Measurements from ENCODE around the gene SNX11. TPM values are rescaled to one million over a fixed set of nuclear protein-coding genes. Genes with fewer than 3 reads are reported as not detected.

The SNX11 gene
- total RNA-seq, 1 experiment from 2014 or later, result 40.7 TPM

DNA sequence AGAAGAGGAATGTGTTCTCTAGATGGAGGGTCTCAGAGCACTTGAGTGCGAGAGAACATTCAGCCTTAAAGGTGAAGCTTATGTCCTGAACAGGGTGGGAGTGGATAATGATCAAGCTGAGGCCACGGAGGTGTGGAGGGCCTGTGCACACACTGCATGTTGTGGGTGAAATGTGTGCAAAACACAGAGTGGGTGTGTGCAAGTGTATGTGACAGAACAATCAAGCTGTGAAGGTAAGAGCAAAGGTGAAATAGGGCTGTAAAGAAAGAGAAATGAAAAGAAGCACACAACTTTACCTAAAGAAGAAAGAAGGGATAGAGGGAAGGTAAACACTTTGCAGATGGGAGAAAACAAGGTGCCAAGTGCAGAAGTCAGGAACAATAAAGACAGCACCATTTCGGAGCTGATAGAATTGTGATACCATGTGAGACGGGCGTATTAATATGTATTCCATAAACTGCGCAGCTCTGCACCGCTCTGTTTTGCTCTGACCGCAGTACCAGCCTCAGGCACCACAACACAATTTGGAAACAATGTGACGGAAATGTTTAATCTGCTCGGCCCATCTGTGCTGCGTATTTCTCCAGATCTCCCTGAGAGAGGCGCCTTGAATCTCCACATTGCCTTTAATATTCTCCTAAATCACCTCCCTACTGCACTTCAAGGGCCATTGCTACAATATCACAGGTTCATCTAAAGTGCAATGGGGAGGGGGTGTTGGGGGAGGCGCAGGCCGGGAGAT lies 40.6 kb downstream of the SNX11 start:
- Mint-ChIP-seq H3K4me1 (ENCODE audit: low read depth, unreplicated experiment) (no peaks in the 10 kb centered on the region), H3K4me3 (ENCODE audit: unreplicated experiment) (no peak overlapping the region), H3K27ac (ENCODE audit: unreplicated experiment) (no peak overlapping the region), H3K36me3 (ENCODE audit: insufficient read depth, unreplicated experiment) (no peaks in the 10 kb centered on the region), H3K9me3 (ENCODE audit: unreplicated experiment) (no peaks in the 10 kb centered on the region), H3K27me3 (ENCODE audit: insufficient read depth, unreplicated experiment) (peaks cover 26% of the 10 kb centered on the region)
- no peaks in the 10 kb centered on the region for H3K4me1 ChIP-seq
- ChIA-PET CTCF (interaction anchor here (0.6 kb wide), 1 partner anchor 15 kb away, joined by 4 read pairs; no protein-coding TSS in a partner anchor), POLR2A (no interaction called here)
- TF ChIP-seq, protein P1, sequence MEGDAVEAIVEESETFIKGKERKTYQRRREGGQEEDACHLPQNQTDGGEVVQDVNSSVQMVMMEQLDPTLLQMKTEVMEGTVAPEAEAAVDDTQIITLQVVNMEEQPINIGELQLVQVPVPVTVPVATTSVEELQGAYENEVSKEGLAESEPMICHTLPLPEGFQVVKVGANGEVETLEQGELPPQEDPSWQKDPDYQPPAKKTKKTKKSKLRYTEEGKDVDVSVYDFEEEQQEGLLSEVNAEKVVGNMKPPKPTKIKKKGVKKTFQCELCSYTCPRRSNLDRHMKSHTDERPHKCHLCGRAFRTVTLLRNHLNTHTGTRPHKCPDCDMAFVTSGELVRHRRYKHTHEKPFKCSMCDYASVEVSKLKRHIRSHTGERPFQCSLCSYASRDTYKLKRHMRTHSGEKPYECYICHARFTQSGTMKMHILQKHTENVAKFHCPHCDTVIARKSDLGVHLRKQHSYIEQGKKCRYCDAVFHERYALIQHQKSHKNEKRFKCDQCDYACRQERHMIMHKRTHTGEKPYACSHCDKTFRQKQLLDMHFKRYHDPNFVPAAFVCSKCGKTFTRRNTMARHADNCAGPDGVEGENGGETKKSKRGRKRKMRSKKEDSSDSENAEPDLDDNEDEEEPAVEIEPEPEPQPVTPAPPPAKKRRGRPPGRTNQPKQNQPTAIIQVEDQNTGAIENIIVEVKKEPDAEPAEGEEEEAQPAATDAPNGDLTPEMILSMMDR (IDR thresholded peaks at IDR 0.05; ENCODE audit: insufficient read depth in 1 of 2, low read depth in 1 of 2, low read length in 1 of 2, severe bottlenecking in 1 of 2, unreplicated experiment in 1 of 2), result no peak
- no peak overlapping the region for H3K4me3 ChIP-seq (ENCODE audit: low read depth, low read length)
- peaks cover 2% of the 10 kb centered on the region; the same call in 1 of the 2 replicates for H3K27me3 ChIP-seq (replicated peaks; ENCODE audit: control insufficient read depth, insufficient read depth, low read length)
- H3K36me3 ChIP-seq (ENCODE audit: control insufficient read depth, insufficient read depth, low read length), result no peaks in the 10 kb centered on the region
- BruUV-seq (replicated peaks), result no TSS peak
- intact Hi-C loops (cut with micrococcal nuclease; ENCODE audit: unreplicated experiment), result no loop called here
- no peak for DNase-seq
- H3K9me3 ChIP-seq, result no peaks in the 10 kb centered on the region

- H3K27me3 Mint-ChIP-seq (ENCODE audit: insufficient read depth, unreplicated experiment), result peaks cover 26% of the 10 kb centered on the region
- ChIA-PET POLR2A (no interaction called here), CTCF (interaction anchor here (0.6 to 1.0 kb wide), 4 partner anchors 14 to 106 kb away, joined by 3 read pairs; no protein-coding TSS in a partner anchor)
- TF ChIP-seq, protein P1 (IDR thresholded peaks at IDR 0.05; ENCODE audit: insufficient read depth in 1 of 2, low read depth in 1 of 2, low read length in 1 of 2, severe bottlenecking in 1 of 2, unreplicated experiment in 1 of 2), result peak in 1 of 2 experiments; percentile 16
- peaks cover 8% of the 10 kb centered on the region for H3K4me1 Mint-ChIP-seq (ENCODE audit: low read depth, unreplicated experiment)
- Histone ChIP-seq H3K4me1 (peaks cover 4% of the 10 kb centered on the region), H3K4me3 (ENCODE audit: low read depth, low read length) (no peak overlapping the region), H3K27me3 (replicated peaks; ENCODE audit: control insufficient read depth, insufficient read depth, low read length) (peaks cover 2% of the 10 kb centered on the region; the same call in 1 of the 2 replicates), H3K9me3 (no peaks in the 10 kb centered on the region), H3K36me3 (ENCODE audit: control insufficient read depth, insufficient read depth, low read length) (no peaks in the 10 kb centered on the region)
- DNase-seq, result peak; percentile 66 to 72
- intact Hi-C loops (cut with micrococcal nuclease; ENCODE audit: unreplicated experiment), result no loop called here
- no peak overlapping the region for H3K27ac Mint-ChIP-seq (ENCODE audit: unreplicated experiment)
- no peaks in the 10 kb centered on the region for H3K36me3 Mint-ChIP-seq (ENCODE audit: insufficient read depth, unreplicated experiment)
- H3K4me3 Mint-ChIP-seq (ENCODE audit: unreplicated experiment), result no peak overlapping the region
- BruUV-seq (replicated peaks), result no TSS peak
- no peaks in the 10 kb centered on the region for H3K9me3 Mint-ChIP-seq (ENCODE audit: unreplicated experiment)
Observed at GRCh38 chr17:48148854-48149786, 41.6 kb downstream of the SNX11 start.

- CTCF ChIA-PET, result interaction anchor here (1.0 kb wide), 2 partner anchors 15 to 107 kb away, joined by 3 read pairs; no protein-coding TSS in a partner anchor
Observed at GRCh38 chr17:48149787-48150463, 42.4 kb downstream of the SNX11 start.

More at GRCh38 chr17:48149787-48150463, 42.4 kb downstream of the SNX11 start:
- intact Hi-C loops (cut with micrococcal nuclease; ENCODE audit: unreplicated experiment), result loop anchor here (10.0 kb wide), 1 partner anchor 185 kb away; no protein-coding TSS in a partner anchor
- peaks cover 13% of the 10 kb centered on the region for H3K4me1 Mint-ChIP-seq (ENCODE audit: low read depth, unreplicated experiment)
- TF ChIP-seq, protein P1 (IDR thresholded peaks at IDR 0.05; ENCODE audit: insufficient read depth in 1 of 2, low read depth in 1 of 2, low read length in 1 of 2, severe bottlenecking in 1 of 2, unreplicated experiment in 1 of 2), result no peak
- H3K4me3 ChIP-seq (ENCODE audit: low read depth, low read length), result no peak overlapping the region
- no peak for DNase-seq
- H3K36me3 ChIP-seq (ENCODE audit: control insufficient read depth, insufficient read depth, low read length), result no peaks in the 10 kb centered on the region
- no peak overlapping the region for H3K4me3 Mint-ChIP-seq (ENCODE audit: unreplicated experiment)
- H3K27me3 Mint-ChIP-seq (ENCODE audit: insufficient read depth, unreplicated experiment), result peaks cover 26% of the 10 kb centered on the region
- H3K27me3 ChIP-seq (replicated peaks; ENCODE audit: control insufficient read depth, insufficient read depth, low read length), result peaks cover 2% of the 10 kb centered on the region; the same call in 1 of the 2 replicates
- H3K9me3 Mint-ChIP-seq (ENCODE audit: unreplicated experiment), result no peaks in the 10 kb centered on the region
- H3K36me3 Mint-ChIP-seq (ENCODE audit: insufficient read depth, unreplicated experiment), result no peaks in the 10 kb centered on the region
- BruUV-seq (replicated peaks), result no TSS peak
- no peaks in the 10 kb centered on the region for H3K9me3 ChIP-seq
- H3K27ac Mint-ChIP-seq (ENCODE audit: unreplicated experiment), result no peak overlapping the region
- POLR2A ChIA-PET, result no interaction called here
- H3K4me1 ChIP-seq, result peaks cover 10% of the 10 kb centered on the region
